CD4-positive, alpha-beta T cell treated with Interleukin-15 for 1 hour (primary cell): ENCODE data around the gene MASP1.

ENCODE experiments used
- DNase-seq: peaks from one replicate; pipeline ENCODE4 v3.0.0-alpha.2; 2020

Gene MASP1, protein sequence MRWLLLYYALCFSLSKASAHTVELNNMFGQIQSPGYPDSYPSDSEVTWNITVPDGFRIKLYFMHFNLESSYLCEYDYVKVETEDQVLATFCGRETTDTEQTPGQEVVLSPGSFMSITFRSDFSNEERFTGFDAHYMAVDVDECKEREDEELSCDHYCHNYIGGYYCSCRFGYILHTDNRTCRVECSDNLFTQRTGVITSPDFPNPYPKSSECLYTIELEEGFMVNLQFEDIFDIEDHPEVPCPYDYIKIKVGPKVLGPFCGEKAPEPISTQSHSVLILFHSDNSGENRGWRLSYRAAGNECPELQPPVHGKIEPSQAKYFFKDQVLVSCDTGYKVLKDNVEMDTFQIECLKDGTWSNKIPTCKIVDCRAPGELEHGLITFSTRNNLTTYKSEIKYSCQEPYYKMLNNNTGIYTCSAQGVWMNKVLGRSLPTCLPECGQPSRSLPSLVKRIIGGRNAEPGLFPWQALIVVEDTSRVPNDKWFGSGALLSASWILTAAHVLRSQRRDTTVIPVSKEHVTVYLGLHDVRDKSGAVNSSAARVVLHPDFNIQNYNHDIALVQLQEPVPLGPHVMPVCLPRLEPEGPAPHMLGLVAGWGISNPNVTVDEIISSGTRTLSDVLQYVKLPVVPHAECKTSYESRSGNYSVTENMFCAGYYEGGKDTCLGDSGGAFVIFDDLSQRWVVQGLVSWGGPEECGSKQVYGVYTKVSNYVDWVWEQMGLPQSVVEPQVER

GRCh38 chr3:187291512-187292132, at the start of gene MASP1:
MASP1 (minus strand) TSS chr3:187291737; CDS start chr3:187291632, 105 bp downstream.
- DNase-seq: no peak

DNA sequence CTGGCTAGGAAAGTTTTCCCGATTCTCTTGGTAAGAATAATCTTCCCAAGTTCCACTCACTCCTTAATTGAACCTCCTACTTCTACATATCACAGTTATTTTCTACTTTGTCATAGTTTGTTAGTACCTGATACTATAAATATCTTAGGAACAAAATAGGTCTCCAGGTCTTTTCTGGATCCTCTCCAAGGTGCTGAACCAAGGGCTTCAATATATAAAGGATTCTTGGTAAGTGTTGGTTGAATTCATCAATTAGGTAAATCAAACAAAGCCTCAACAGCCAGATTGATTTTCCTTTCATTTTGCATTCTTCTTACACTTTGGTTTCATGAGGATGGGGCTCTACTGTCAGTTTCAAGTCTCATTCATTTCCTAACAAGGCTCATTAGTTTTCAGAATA, 49.0 kb upstream of the MASP1 start:
- DNase-seq: no peak

DNA sequence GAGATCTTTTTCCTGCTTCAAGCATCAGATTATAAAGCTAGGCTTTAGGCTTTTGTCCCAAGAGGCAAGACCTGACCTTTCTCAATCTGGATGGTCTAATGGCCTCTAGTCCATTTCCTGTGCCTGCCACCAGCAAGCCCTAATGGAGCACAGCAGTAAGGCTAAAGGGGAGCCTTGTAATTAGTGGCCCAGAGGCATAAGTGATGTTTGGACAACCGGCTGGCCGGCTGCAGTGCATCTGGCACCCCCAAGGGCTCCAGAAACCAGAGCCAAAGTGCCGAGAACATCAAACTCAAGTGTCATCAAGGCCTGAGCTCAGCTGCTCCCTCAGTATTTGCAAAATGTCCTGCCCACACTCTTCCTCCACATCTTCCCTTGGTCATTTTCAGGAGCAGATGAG, 44.8 kb upstream of the MASP1 start:
- no peak for DNase-seq

- no peak for DNase-seq
Observed at GRCh38 chr3:187334904-187335303, 43.4 kb upstream of the MASP1 start.

GRCh38 chr3:187328691-187329090, 37.2 kb upstream of the MASP1 start:
- DNase-seq: no peak

DNA sequence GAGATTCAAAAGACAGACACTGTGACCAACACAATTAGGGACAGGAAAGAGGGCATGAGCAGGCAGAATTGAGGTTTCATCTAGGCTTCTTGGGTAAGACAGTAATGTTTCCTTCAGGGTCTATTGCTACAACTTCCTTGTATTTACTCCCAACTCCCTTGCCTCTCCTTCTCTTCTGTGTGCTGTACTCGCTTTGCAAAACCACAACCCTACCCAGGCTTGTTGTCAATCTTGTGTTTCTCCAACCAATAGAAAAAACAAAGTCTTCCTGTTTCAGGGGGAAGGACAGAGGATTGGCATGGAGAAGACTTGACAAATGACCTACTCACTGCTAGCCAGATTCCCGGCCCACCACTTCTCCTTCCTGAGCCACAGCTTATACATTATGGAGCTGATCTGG, 36.3 kb upstream of the MASP1 start:
- no peak for DNase-seq

DNA sequence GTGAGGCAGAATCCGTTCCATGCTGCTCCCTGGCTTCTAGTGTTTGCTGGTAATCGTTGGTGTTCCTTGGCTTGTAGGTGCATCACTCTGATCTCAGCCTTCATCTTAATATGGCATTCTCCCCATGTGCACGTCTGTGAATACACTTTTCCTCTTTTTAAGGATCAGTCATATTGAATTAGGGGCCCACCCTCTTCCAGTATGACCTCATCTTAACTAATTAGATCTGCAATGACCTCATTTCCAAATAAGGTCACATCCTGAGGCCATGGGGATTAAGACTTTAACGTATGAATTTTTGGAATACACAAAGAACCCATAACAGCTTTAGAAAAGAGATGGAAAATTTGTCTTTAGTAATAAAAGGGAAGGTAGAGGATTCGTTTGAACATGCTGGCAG, 34.1 kb upstream of the MASP1 start:
- no peak for DNase-seq

GRCh38 chr3:187323091-187323490, 31.6 kb upstream of the MASP1 start:
- DNase-seq: no peak

GRCh38 chr3:187322291-187322690, 30.8 kb upstream of the MASP1 start:
- DNase-seq: no peak

- no peak for DNase-seq
Observed at GRCh38 chr3:187321766-187322165, 30.2 kb upstream of the MASP1 start.

DNA sequence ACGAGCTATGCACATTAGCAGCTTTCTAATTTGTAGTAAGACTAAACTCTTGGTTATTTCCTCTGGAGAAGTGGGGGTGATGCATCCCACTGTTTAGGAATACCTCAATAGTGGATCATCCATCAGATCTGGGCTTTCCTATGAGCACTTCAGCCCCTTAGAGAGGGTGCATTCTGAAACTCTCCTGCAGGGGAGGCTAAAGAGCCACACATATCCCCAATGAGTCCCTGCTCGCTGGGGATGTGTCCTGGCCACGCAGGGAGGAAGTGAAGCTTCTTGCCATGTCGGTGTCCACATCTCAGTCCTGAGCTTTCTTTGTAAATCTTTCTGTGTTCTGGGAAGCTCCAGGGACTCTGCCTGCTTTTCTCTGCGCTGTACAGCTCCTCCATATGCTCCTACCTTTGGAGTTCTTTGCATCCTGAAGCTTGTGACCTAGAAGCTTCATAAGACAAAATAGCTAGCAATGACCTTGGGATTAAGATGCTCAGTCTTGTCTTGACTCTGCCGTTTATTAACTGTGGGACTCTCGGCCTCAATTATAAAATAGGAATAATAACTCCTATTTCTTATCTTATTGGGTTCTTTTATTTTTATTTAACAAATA, 28.3 kb upstream of the MASP1 start:
- peak; percentile 45 for DNase-seq

- DNase-seq: peak; percentile 20
Observed at GRCh38 chr3:187318819-187319616, 27.5 kb upstream of the MASP1 start.

GRCh38 chr3:187315872-187316271, 24.3 kb upstream of the MASP1 start:
- DNase-seq: no peak

- DNase-seq: no peak
Observed at GRCh38 chr3:187314176-187314575, 22.6 kb upstream of the MASP1 start.

DNA sequence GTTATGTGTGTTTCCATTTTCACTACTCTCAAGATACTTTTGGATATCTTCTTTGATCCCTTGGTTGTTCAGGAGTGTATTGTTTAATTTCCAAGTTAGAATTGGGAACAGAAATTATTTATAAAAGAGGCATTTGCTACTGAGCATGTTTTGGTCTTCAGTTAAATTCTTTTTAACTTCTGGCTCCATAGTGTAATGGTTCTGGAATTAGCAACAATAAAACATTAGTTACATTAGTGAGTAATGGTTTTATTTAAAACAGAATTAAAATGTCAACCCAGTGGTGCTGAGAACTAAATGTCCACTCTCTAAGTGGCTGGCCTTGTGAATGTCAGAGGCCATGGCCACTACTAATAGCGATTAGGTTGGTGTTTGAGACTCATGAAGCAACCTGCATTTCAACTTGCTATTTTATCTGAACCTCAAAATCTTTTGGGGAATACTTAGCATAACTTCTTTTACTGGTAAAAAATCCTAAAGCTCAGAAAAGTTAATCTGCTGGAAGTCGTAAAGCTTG, 19.5 kb upstream of the MASP1 start:
- no peak for DNase-seq

- DNase-seq: no peak
Observed at GRCh38 chr3:187310226-187310625, 18.7 kb upstream of the MASP1 start.

DNA sequence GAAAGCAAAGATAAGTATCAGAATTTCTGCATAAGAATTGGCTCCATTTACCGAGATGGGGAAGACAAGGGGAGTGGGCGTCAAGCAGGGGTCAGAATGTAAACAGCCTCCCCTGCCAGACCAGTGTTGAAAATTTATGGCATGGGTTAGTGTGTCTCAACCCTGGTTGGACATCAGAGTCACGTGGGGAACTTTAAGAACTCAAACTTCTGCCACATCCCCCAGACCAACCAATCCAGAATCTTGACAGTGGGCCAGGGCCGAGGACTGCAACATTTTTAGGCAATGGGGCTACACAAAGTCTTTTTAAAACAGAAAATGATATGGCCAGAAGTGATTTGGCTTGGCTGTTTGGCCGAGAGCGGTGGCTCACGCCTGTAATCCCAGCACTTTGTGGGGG, 14.3 kb upstream of the MASP1 start:
- DNase-seq: no peak

DNA sequence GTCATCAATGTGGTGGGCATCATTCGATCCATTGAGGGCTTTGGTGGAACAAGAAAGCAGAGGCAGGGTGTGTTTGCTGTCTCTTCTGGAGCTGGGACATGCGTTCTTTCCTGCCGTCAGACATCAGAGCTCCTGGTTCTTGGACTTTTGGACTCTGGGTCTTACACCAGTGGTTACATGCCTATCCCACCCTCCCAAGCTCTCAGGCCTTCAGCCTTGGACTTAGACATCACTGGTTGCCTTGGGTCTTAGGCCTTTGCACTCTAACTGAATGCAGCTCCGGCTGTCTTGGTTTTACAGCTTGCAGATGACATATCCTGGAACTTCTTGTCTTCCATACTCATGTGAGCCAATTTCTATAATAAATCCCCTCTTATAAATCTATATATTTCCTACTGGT, 8.1 kb upstream of the MASP1 start:
- DNase-seq: no peak

DNA sequence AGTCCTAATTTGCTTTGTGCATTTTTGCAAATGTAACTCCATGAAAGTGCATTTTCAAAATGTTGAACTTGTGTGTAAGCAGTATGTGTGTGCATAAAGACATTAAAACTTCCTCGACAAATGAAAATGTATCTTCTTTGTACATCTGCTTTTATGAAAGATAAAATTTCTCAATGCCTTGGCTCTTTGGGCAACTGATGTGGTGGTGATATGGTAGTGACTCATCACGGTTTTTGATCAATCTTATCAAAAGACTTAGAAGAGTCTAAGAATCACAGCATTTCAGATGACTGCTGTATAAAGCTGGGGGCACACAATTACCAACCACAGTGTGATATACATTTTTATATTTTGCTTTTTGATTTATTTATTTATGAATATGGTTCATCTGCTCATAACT, 5.4 kb upstream of the MASP1 start:
- no peak for DNase-seq

GRCh38 chr3:187296058-187296457, 4.5 kb upstream of the MASP1 start:
- no peak for DNase-seq

DNA sequence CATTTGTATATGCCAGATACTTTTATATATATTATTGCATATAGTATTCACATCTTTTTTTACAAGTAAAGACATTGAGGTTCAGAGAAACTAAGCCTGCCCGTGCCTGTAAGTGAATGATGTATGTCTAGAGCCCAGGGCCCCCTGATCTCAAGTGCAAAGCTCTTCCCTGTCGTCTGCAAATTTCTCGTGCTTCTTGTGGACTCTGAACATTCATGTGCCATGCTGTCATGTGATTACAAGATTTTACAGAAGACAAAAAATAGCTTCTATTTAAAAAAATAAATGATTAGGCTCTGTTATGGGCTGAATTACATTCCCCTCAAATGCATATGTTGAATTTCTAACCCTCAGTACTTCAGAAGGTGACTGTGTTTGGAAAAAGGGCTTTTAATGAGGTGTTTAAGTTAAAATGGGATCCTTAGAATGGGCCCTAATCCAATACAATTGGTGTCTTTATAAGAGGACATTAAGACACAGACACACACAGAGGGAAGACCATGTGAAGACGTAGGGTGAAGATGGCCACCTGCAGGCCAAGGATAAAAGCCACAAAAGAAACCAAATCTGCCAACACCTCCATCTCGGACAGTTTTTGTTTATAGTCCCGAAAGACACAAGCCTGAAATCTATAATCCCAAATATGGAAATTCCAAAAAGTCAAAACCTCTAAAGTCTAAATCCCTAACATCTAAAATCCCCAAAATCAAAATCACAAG, 3.9 kb upstream of the MASP1 start:
- DNase-seq: no peak
